ENCODE results near the gene ERVH48-1.
"Not testable (repeated sequence)": the region's sequence is repeated elsewhere in the genome, so short reads cannot be mapped to it uniquely, and the experiment has no call there.

ERVH48-1 gene

GRCh38 chr21:42892931-42893755, 32.3 kb downstream of the ERVH48-1 start, which contains the start of gene NDUFV3:
TSS of gene NDUFV3 (plus strand) at chr21:42893309. CDS start at chr21:42893334, 25 bp downstream.
- no peaks in the 10 kb centered on the region for H3K9me3 Mint-ChIP-seq
- peak within 1 kb of the TSS; percentile 89 for H3K27ac Mint-ChIP-seq
- H3K27me3 Mint-ChIP-seq: no peaks in the 10 kb centered on the region
- H3K36me3 Mint-ChIP-seq (ENCODE audit: low read depth): peaks cover 17% of the 10 kb centered on the region
- peak within 1 kb of the TSS; percentile 89 for H3K4me3 Mint-ChIP-seq
- peaks cover 19% of the 10 kb centered on the region for H3K4me1 Mint-ChIP-seq (ENCODE audit: low read depth)

DNA sequence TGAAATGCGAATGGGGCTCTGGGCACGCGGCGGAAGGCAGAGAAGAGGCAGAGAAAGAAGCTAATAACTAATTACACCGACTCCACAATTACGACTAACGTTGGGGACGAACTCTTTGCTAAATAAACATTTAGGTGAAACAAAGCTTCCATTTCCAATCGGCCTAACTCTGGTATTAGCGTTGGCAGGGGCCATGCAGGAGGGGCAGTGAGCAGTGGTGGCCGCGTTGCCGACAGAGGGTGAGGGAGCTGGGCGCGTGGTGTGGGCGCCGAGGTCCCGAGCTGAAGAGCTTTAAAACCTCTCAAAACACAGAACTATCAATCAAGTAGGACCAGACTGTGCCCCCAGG, 32.9 kb downstream of the ERVH48-1 start:
- Mint-ChIP-seq H3K4me3 (peak overlapping the region; percentile 89), H3K27me3 (no peaks in the 10 kb centered on the region), H3K4me1 (ENCODE audit: low read depth) (peaks cover 17% of the 10 kb centered on the region), H3K36me3 (ENCODE audit: low read depth) (peaks cover 13% of the 10 kb centered on the region), H3K27ac (peak overlapping the region; percentile 89), H3K9me3 (no peaks in the 10 kb centered on the region)

- Mint-ChIP-seq H3K9me3 (no peaks in the 10 kb centered on the region), H3K27me3 (no peaks in the 10 kb centered on the region), H3K36me3 (ENCODE audit: low read depth) (no peaks in the 10 kb centered on the region), H3K4me1 (ENCODE audit: low read depth) (peaks cover 3% of the 10 kb centered on the region), H3K27ac (no peak overlapping the region), H3K4me3 (no peak overlapping the region)
Measured at GRCh38 chr21:42887326-42887725, 38.1 kb downstream of the ERVH48-1 start.

DNA sequence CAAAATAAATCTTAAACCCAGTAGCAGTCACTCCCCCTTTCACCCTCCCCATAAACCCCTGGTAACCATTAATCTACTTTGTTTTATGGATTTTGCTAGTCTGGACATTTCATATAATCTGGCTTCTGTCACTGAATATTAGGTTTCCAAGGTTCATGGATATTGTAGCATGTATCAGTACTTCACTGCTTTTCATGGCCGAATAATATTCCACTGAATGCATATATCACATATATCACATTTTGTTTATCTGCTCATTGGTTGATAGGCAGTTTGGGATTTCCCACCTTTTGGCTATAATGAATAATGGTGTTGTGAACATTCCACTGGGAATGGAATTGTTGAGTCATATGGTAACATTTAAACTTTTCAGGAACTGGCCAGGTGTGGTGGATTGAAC, 41.5 kb downstream of the ERVH48-1 start:
- Mint-ChIP-seq H3K27me3 (no peaks in the 10 kb centered on the region), H3K9me3 (no peaks in the 10 kb centered on the region), H3K4me1 (ENCODE audit: low read depth) (peaks cover 14% of the 10 kb centered on the region), H3K36me3 (ENCODE audit: low read depth) (peaks cover 11% of the 10 kb centered on the region), H3K4me3 (no peak overlapping the region), H3K27ac (no peak overlapping the region)

DNA sequence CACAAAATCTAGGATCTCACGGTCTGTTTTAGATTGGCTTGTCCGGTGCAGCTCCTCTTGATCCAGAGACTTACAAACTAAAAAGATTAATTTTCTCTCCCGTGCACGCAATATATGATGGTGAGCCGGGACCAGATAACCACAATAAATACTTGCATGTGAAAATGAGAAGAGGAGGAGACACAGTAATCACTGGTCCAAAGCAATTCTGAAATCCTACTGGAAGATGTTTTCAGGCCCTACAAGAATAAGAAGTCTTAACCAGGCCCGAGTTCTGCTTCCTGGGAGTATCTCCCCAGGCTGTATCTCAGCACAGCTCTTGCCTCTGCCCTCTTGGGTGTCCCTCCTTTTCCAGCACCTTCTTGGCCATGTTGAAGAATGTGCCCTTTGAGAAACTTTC, 45.1 kb downstream of the ERVH48-1 start:
- H3K27ac Mint-ChIP-seq: peak overlapping the region; percentile 98
- H3K4me1 Mint-ChIP-seq (ENCODE audit: low read depth): peaks cover 25% of the 10 kb centered on the region
- H3K27me3 Mint-ChIP-seq: no peaks in the 10 kb centered on the region
- no peaks in the 10 kb centered on the region for H3K9me3 Mint-ChIP-seq
- H3K36me3 Mint-ChIP-seq (ENCODE audit: low read depth): peaks cover 41% of the 10 kb centered on the region
- peak overlapping the region; percentile 100 for H3K4me3 Mint-ChIP-seq

GRCh38 chr21:42878993-42879787, 46.2 kb downstream of the ERVH48-1 start, which contains the start of gene WDR4:
TSS of gene WDR4 (minus strand) at chr21:42879539. CDS start at chr21:42879495, 44 bp downstream.
- Mint-ChIP-seq H3K27ac (peak within 1 kb of the TSS; percentile 98), H3K4me1 (ENCODE audit: low read depth) (peaks cover 25% of the 10 kb centered on the region), H3K9me3 (no peaks in the 10 kb centered on the region), H3K4me3 (peak within 1 kb of the TSS; percentile 100), H3K27me3 (no peaks in the 10 kb centered on the region), H3K36me3 (ENCODE audit: low read depth) (peaks cover 51% of the 10 kb centered on the region)

GRCh38 chr21:42878678-42878992, 46.8 kb downstream of the ERVH48-1 start:
- H3K27me3 Mint-ChIP-seq: no peaks in the 10 kb centered on the region
- peaks cover 56% of the 10 kb centered on the region for H3K36me3 Mint-ChIP-seq (ENCODE audit: low read depth)
- peak overlapping the region; percentile 100 for H3K4me3 Mint-ChIP-seq
- H3K27ac Mint-ChIP-seq: peak overlapping the region; percentile 98
- peaks cover 25% of the 10 kb centered on the region for H3K4me1 Mint-ChIP-seq (ENCODE audit: low read depth)
- H3K9me3 Mint-ChIP-seq: no peaks in the 10 kb centered on the region

GRCh38 chr21:42875811-42876210, 49.6 kb downstream of the ERVH48-1 start:
- not testable (repeated sequence) for H3K9me3 Mint-ChIP-seq, H3K27ac Mint-ChIP-seq, H3K27me3 Mint-ChIP-seq
- H3K4me3 Mint-ChIP-seq: peak overlapping the region; percentile 37
- peaks cover 25% of the 10 kb centered on the region for H3K4me1 Mint-ChIP-seq (ENCODE audit: low read depth)
- peaks cover 72% of the 10 kb centered on the region for H3K36me3 Mint-ChIP-seq (ENCODE audit: low read depth)

DNA sequence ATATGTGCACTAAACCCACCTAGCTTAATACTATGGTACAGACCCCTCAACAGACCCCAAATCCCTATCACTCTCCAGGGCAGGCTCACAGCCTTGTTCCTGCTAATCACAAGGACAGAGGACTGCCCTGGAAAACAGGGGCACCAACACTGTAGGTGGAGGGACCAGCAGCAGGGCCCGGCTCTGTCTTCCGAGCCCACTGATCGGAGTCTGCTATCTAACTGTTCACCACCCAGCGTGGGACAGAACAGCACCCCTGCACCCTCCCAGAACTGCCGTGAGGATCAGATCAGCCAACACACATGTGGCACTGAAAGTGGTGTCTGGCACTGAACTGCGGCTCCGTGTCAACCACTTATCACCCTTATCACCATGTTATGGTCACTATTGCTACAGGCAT, 52.3 kb downstream of the ERVH48-1 start:
- Mint-ChIP-seq H3K4me1 (ENCODE audit: low read depth) (peaks cover 11% of the 10 kb centered on the region), H3K4me3 (no peak overlapping the region), H3K36me3 (ENCODE audit: low read depth) (peaks cover 82% of the 10 kb centered on the region), H3K27me3 (no peaks in the 10 kb centered on the region), H3K27ac (peak overlapping the region; percentile 12), H3K9me3 (no peaks in the 10 kb centered on the region)

DNA sequence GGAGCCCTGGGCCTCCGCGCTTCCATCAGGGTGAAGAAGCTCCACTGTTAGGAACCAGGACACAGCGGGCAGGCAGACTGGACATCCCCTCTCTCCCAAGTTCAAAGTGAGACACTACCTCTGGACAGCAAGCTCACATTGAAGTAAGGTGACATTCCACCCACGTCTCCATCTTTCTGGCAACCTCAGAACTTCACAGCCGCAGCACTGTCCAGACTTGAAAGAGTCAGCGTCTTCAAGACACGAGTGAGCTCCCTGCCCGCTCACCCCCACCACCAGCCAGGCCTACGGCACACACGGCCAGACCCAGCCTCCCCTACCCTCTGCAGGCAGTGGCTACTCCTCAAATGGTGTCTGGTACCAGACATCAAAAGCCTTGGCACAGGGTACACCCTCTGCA, 57.2 kb downstream of the ERVH48-1 start:
- Mint-ChIP-seq H3K36me3 (ENCODE audit: low read depth) (peaks cover 78% of the 10 kb centered on the region), H3K9me3 (no peaks in the 10 kb centered on the region), H3K4me3 (no peak overlapping the region), H3K27ac (peak overlapping the region; percentile 8), H3K27me3 (no peaks in the 10 kb centered on the region), H3K4me1 (ENCODE audit: low read depth) (peaks cover 25% of the 10 kb centered on the region)

All from stimulated activated naive CD8-positive, alpha-beta T cell treated with anti-CD3 and anti-CD28 coated beads, Interleukin-15, Interleukin-2, amounts not matched to agents 100 ng/mL and 50 ng/mL, for 24 hours (primary cell).